T-helper 1 cell treated with Interleukin-12 subunit alpha and Interleukin-12 subunit beta and Interleukin-4 antibody, amounts not matched to agents 30 ng/mL and 1 ng/mL, for 36 hours (primary cell): ENCODE data around the gene CNTN2. TPM values are rescaled to one million over a fixed set of nuclear protein-coding genes. Genes with fewer than 3 reads are reported as not detected.

Experiments
- intact Hi-C: fragments of 100-400 bp; cut with micrococcal nuclease; formaldehyde crosslinking; loops from one replicate; pipeline ENCODE4 v1.15.1; 2024
- total RNA-seq: library from RNA; stranded (reverse); gene quantifications from 2 replicates; pipeline ENCODE4 v1.2.3, GENCODE V29; 2022

CNTN2 gene
- total RNA-seq, 1 donor from 2014 or later: not detected

DNA sequence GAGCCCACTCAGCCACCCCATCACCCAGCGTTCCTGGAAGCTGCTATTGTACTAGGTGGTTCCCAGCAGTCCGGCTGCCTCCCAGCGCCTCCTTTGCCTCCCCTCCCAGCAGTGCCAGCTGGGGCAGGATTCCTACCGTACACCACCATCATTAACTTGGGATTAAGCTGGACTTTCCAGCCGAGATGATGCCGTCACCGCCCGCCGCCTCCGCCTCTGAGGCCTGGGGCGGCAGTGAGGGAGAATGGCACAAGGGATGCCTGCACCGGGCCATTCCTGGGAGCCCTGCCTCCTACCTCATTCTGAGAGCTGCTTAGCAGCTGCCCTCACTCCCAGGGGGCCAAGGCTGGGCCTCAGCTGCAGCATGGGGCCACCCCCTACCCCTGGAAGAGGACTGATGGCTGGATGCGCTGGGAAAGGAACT, 13.2 kb downstream of the CNTN2 start:
- intact Hi-C loops: no loop called here

DNA sequence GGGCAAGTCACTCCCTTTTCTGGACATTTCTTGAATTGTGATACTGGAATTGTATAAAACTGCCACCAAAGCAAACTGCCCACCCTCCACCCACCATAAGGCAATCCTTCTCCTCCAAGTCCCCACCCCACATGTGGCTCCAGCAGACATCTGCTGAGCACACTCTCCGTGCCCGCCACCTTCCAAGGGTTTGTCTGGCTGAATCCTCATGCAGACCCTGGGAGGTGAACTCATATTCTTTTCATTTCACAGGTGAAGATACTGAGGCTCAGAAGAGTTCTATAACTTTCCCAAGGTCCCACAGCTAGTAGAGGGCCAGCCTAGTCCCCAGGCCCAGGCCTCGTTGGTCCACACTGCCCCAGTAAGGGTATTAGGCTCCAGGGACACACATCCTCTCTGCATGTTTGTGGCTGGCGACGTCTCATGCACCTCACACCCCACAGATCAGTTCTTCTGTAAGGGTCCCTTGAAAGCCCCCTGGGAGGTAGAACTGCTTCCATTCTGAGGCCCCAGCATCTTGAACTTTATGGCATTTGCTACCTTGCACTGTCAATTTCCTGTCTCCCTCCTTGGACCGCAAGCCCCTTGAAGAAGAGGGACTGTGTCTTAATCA, 14.1 kb downstream of the CNTN2 start:
- intact Hi-C loops: no loop called here

DNA sequence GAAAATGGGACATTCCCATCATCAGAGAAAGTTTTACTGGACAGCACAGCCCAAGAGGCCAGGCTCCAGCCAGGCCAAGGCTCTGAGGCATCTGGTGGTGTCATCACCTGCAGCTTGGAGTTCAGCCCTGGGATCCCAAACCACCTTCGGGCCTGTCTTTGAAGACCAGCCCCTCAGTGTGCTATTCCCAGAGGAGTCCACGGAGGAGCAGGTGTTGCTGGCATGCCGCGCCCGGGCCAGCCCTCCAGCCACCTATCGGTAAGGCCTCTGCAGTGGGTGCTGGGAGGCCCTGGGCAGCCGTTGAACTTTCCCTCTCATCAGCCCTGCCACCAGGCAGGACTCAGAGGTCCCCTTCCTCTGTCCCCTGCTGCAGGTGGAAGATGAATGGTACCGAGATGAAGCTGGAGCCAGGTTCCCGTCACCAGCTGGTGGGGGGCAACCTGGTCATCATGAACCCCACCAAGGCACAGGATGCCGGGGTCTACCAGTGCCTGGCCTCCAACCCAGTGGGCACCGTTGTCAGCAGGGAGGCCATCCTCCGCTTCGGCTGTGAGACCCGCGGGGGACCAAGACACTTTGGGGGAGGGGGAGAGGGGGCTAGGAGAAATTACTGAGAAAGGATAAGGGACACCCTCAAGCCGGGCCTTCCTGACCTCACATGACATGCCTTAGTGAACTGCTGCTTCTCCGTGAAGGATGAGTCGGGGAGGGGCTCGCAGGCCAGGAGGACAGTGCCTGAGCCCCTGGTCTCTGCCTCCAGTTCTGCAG, 15.0 kb downstream of the CNTN2 start:
- intact Hi-C loops: no loop called here

DNA sequence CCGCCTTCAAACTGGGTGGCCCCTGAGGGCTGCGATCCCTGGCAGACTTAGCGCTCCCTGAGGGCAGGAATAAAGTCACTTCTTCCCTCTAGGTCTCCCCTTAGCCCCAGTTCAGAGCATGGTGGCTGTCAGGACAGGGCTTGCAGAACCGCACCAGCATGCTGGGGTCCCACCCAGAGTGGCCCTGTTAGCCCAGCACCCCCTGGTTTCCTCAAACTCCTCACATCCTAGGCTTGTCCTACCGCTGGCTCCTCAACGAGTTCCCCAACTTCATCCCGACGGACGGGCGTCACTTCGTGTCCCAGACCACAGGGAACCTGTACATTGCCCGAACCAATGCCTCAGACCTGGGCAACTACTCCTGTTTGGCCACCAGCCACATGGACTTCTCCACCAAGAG, 15.8 kb downstream of the CNTN2 start:
- intact Hi-C loops: no loop called here

DNA sequence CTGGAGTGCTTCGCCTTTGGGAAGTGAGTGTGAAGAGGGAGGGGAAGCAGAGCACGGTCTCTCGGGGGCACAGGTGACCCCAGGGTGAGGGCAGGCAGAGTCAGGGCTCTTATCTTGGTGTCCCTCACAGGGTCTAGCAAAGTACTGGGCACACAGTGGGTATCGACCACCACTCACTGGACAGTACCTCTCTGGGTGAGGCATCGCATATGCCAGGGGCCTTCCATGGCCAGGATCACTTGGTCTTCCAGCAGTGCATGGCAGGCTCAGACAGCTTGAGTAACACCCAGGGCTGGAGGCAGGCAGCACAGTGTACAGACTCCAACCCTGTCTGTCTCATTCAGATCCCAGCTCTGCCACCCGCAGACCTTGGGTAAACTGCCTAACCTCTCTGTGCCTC, 16.6 kb downstream of the CNTN2 start:
- intact Hi-C loops: no loop called here

DNA sequence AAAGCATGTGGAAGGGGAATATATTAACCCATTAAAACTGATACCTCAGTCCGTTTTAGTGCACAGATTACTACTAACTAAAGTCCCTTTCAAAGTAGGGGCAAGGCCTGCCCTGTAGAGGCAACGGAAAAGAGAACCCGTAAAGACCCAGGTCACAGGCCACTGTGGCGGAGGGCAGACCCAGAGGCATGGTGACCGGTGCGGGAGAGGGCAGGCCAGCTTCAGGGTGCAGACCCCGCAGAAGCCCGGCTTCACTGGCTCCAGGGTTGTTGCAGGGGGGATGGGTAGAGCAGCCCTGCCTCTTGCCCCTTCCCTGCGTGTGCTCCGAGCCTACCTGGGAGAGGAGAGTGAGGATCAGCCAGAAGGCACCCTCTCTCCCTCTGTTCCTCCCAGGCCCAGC, 17.7 kb downstream of the CNTN2 start:
- intact Hi-C loops: loop anchor here (1.0 kb wide), 3 partner anchors 71 to 196 kb away; no protein-coding TSS in a partner anchor

DNA sequence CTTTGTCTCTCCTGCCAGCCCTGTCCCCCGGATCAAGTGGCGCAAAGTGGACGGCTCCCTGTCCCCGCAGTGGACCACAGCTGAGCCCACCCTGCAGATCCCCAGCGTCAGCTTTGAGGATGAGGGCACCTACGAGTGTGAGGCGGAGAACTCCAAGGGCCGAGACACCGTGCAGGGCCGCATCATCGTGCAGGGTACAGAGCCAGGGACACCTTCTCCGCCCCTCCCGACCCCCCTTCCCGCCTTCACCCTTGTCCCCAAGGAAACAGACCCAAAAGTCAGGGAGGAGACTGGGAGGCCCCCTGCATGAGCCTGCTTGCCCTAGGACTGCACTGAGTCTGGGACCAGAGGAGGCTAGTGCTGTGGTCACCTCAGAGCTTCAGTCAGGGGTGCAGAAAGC, 18.2 kb downstream of the CNTN2 start:
- intact Hi-C loops: loop anchor here (1.0 kb wide), 3 partner anchors 72 to 195 kb away; no protein-coding TSS in a partner anchor

DNA sequence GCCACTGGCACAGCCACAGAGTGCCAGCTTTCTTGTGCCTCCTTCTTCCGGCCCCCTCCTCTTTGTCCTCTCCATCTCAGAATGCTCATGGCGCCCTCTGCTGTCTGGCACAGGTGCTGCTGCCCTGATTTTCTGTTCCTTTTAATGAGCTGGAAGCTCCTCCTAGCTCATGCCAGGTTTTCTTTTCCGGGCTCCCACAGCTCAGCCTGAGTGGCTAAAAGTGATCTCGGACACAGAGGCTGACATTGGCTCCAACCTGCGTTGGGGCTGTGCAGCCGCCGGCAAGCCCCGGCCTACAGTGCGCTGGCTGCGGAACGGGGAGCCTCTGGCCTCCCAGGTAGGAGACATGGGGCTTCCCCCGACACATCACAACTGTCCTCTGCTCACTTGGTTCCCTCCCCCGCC, 18.7 kb downstream of the CNTN2 start:
- intact Hi-C loops: loop anchor here (1.0 kb wide), 3 partner anchors 72 to 195 kb away; no protein-coding TSS in a partner anchor

DNA sequence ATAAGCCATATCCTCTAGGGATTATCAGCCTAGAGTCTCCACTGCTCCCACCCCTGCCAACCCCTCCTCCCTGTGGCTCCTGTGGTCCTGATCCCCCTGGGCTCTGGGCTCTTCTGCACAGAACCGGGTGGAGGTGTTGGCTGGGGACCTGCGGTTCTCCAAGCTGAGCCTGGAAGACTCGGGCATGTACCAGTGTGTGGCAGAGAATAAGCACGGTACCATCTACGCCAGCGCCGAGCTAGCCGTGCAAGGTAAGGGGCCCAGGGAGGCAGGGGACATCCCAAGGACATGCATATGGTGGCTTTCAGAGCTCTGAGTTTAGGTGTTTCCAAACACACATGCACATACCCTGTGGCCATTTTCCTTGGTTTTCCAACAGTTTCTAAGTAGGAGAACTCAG, 19.3 kb downstream of the CNTN2 start:
- intact Hi-C loops: no loop called here

DNA sequence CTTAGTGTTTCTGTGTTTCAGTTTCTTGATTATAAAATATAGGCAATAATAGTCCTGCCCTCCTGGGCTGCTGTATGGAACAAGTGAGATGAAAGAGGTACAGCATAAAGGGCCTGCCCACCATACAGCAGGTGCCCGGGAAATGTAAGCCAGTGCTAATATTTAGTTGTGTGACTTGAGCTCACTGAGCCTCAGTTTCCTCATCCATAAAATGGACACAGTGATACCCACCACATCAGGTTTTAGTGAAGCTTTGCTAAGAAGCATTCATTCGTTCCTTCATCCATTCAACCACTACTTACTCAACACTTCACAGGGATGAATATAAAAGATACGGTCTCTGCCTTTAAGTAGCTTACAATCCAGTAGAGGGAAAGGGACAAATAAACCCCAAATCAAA, 19.9 kb downstream of the CNTN2 start:
- intact Hi-C loops: no loop called here

DNA sequence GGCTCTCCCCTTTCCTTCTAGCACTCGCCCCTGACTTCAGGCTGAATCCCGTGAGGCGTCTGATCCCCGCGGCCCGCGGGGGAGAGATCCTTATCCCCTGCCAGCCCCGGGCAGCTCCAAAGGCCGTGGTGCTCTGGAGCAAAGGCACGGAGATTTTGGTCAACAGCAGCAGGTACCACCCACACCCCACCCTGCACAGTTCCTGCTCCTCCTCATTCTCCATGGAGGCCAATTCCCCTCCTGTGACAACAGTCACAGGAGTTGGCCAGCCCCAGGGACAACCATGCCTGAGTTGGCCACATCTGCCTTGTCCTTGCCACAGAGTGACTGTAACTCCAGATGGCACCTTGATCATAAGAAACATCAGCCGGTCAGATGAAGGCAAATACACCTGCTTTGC, 21.3 kb downstream of the CNTN2 start:
- intact Hi-C loops: no loop called here

DNA sequence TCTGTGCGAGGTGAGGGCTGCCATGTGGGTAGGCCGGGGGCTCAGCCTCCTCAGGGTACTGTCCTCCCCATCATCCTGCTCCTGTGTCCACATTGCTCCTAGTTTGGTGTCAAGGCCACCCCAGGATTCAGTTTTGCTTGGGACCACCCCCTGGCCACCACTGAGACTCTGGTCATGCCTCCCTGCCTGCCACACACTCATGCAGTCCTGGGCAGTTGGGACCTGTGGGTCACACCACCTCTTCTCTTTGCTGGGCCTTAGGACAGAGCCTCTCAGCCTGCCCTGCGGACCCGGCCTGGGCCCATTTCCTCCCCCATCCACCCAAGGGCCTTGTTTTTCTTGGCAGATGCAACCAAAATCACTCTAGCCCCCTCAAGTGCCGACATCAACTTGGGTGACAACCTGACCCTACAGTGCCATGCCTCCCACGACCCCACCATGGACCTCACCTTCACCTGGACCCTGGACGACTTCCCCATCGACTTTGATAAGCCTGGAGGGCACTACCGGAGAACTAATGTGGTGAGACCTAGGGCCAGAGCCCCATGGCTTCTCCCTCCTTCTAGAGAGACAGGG, 21.8 kb downstream of the CNTN2 start:
- intact Hi-C loops: no loop called here

DNA sequence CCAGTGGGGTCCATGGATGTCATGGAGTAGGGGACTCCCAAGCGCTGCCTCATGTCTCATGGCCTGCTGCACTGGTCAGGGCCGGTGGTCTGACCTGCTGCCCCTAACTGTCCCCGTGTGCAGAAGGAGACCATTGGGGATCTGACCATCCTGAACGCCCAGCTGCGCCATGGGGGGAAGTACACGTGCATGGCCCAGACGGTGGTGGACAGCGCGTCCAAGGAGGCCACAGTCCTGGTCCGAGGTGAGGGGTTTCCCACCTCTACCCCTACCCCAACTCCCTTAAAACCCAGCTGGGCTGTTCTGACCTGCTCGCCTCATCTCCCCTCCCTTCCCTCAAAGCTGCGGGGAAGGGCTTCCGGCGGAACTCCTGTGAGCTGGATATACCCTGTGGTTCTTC, 22.7 kb downstream of the CNTN2 start:
- intact Hi-C loops: no loop called here

DNA sequence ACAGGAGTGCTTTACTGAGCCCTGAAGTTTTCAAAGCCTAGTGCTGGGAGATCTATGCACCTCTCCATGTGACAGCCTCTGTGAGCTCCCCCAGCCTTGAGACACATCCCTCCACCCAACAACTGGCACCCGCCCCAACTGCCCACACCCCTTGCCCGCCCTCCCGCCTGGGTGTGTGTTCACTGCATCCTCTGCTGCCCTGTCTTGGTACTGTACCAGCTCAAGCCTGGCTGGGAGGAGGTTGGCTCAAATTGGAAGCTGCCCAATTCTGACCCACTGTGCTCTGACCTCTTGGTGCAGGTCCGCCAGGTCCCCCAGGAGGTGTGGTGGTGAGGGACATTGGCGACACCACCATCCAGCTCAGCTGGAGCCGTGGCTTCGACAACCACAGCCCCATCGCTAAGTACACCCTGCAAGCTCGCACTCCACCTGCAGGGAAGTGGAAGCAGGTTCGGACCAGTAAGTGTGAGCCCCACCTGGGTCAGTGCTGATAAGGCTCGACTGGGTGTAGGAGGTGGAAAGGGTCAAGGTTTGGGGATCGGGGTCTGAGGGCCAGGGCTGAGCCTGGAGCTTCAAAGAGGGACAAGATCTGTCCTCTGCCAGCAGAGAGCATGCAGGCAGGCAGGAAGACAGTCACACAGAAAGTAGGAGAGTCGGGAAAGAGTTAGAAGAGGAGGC, 23.3 kb downstream of the CNTN2 start:
- intact Hi-C loops: no loop called here

DNA sequence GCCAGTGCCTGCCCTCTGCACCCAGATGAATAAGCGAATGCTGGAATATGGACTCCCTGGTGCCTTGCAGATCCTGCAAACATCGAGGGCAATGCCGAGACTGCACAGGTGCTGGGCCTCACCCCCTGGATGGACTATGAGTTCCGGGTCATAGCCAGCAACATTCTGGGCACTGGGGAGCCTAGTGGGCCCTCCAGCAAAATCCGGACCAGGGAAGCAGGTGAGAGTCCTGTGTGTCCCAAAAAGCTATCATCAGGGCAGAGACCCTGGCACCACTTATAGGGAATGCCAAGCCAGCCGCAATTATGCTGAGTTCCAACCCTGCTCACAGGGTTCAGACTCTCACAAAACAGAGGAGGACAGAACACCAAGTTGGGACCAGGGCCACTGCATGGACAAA, 24.0 kb downstream of the CNTN2 start:
- intact Hi-C loops: no loop called here

DNA sequence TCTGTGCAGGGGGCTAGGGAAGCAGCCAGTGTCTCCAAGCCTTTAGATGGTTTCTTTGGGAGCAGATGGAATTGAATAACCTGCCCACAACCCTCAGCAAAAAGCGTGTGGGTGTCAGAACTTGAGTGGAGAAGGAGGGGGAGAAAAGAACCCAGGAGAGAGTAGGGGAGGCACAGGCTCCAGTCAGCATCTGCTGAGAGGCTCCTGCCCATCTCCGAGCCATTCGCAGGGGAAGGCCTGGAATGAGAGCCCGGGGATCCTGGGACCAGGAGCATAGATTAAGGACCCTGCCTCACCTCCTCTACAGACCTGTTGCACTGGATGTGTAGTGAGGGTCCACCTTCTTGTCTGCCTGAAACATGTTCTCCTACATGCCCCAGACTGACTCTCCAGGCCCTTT, 25.0 kb downstream of the CNTN2 start:
- intact Hi-C loops: no loop called here

DNA sequence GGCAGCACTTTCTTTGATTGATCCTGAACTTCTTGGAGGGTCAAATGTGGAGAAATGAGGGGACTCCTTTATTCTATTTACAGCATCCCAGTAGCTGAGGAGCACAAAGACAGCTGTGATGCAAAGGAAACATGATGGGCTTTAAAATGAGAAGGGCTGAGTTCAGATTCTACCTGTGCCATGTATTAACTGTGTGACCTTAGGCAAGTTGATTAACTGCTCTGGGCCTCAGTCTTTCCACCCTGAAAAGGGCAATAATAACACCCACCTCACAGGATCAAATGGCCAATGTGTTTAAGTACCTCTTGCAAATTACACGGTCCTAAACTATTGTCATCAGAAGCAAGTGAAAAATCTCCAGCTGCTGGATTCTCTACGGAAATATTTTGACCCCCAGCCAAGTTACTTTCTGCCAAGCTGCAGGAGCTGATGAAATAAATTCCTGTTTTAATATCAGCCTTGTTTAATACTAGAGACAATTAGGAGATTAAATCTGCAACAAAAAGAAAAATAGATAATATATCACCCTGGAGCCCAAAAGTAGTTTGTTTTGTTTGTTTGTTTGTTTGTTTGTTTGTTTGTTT, 25.5 kb downstream of the CNTN2 start:
- intact Hi-C loops: no loop called here

DNA sequence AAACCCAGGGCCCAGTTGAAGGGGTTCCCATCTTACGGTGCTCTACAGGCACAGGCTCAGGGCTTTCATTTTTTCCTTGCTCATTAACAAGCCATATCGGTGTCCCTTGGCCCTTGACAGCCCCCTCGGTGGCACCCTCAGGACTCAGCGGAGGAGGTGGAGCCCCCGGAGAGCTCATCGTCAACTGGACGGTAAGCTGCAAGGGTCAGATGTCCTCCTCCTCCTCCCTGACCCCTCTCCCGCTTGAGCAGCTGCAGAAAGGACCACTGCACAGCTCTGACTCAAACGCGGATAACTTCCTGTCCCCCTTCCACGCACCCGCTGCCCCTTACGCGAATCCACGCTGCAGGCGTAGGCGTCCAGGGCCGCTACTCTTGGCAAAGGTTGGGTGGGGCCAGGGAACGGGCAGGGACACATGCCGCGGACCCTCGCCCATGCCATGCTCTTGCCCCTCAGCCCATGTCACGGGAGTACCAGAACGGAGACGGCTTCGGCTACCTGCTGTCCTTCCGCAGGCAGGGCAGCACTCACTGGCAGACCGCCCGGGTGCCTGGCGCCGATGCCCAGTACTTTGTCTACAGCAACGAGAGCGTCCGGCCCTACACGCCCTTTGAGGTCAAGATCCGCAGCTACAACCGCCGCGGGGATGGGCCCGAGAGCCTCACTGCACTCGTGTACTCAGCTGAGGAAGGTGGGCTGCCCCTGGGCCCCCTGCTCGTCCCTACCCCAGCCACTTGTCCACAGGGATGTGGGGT, 26.5 kb downstream of the CNTN2 start:
- intact Hi-C loops: no loop called here

DNA sequence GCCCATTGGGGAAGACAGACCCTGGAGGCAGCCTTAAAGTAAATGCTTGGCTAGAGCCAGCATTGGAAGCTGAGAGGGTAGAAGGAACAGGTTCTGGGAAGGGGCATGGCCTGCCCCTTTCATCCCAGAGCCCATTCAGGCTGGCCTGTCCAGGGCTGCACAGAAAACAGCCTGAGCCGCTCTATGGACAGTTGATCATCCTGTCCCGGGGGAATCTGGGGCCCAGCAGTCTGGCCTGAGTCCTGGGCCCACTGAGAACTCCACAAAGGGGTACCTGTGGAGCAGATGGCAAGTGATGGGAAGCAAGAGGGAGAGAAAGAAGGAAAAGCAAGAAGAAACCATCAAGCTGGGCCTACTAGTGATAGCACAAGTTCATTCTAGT, 28.0 kb downstream of the CNTN2 start:
- intact Hi-C loops: no loop called here

DNA sequence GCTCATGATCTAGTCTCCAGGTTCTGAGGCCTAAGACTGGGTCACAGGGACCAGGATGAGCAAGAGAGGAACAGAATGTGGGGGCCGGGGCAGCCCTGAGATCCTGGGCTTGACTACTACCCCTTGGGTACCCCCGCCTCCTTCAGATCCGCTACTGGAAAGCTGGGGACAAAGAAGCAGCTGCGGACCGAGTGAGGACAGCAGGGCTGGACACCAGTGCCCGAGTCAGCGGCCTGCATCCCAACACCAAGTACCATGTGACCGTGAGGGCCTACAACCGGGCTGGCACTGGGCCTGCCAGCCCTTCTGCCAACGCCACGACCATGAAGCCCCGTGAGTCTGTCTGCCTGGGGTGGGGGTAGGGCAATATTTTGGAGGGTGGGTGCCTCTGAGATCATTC, 28.8 kb downstream of the CNTN2 start:
- intact Hi-C loops: no loop called here

DNA sequence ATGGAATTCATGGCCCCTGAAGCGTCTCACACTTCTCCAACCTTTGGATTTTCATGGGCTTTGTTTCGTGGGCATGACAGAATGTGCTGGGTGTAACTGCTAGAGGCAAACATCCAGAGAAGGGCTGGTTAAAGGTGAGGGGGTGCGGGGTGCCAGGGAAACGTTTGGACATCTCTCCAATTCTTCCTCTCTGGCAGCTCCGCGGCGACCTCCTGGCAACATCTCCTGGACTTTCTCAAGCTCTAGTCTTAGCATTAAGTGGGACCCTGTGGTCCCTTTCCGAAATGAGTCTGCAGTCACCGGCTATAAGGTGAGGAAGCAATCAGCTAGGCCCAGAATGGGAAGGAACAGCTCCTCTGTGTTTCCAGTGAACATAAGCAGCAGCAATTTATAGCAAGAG, 29.3 kb downstream of the CNTN2 start:
- intact Hi-C loops: no loop called here
